Sciatic nerve (tissue), 2 donors: ENCODE results near the gene SDHA. TPM values are rescaled to one million over a fixed set of nuclear protein-coding genes. Genes with fewer than 3 reads are reported as not detected.
"Not testable (repeated sequence)": the region's sequence is repeated elsewhere in the genome, so short reads cannot be mapped to it uniquely, and the experiment has no call there.

ENCODE experiments used
- ATAC-seq: fragments of 200-7000 bp; cut with Tn5 transposase; one replicate; pipeline ENCODE4 v1.9.1; 2020; ENCODE audit warnings: mild to moderate bottlenecking, moderate library complexity
- DNase-seq: peaks from one replicate; pipeline ENCODE4 v3.0.0-alpha.2; 2020; ENCODE audit warnings: low spot score
- intact Hi-C: fragments of 100-400 bp; cut with DNase I; formaldehyde crosslinking; loops from one replicate; pipeline ENCODE4 v1.14.2; 2022
- total RNA-seq: library from RNA; stranded (reverse); fragmentation: NEBNext Ultra II Directional; extraction: Animal tissue kit (Norgen Biotek cat#: 25700); gene quantifications from one replicate; pipeline ENCODE4 v1.2.1, GENCODE V29; 2021
- donor health status: DM: no; HTN: no; CAD: no.
- donor health status: DM: no; HTN: no; CAD: no.

SDHA gene
- total RNA-seq, 1 donor from 2014 or later, result 105 TPM

DNA sequence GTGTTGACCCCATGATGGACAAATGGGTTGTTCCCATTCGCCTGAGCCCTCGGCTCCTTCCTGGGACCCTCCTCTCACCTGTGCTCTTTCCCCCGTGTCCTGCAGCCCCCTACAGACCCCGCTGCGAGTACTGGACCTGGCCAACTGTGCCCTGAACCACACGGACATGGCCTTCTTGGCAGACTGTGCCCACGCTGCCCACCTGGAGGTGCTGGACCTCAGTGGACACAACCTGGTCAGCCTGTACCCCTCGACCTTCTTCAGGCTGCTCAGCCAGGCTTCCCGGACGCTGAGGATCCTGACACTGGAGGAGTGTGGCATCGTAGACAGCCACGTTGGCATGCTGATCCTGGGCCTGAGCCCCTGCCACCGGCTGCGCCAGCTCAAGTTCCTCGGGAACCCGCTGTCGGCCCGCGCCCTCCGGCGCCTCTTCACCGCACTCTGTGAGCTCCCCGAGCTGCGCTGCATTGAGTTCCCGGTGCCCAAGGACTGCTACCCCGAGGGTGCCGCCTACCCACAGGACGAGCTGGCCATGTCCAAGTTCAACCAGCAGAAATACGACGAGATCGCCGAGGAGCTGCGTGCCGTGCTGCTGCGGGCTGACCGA, 23.4 kb upstream of the SDHA start:
- peak; percentile 51 for DNase-seq
- intact Hi-C loops, result no loop called here

DNA sequence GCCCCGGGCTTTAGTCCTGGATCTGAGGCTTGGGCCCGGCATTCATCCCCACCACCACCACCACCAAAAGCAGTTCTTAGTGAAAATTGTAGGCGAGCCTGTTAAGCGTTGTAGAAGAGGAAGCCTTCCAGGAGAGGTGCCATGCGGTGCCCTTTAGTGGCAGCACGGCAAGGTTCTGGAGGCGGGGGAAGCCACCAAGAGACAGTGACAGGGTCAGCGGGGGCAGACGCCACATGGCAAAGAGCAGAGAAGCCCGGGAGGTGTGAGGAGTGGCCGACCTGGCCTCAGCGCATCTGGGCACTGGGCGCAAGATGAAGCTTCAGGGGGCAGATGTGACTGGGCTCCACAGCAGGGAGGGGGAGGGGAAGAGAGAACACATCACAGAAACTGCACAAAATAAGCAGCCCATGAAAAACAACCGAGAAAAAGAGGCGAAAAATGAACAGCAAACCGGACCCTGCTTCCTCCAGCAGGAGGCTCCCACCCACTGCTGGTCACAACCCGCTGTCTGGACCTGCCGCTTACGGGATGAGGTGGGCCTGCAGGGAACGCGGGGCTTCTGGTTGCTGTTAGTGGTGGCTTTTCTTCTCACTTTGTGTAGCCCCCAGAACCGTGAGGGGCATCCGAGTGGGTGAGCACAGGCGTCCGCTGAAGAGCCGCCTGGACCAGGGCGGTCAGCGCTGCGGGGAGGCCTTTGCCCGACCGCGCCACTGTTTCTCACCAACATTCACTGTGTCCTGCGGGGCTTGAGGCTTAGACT, 22.5 kb upstream of the SDHA start:
- ATAC-seq (no peak), DNase-seq (peak; percentile 36)
- intact Hi-C loops, result no loop called here

More for the DNA sequence above, 23.4 kb upstream of the SDHA start:
- no peak for ATAC-seq

DNA sequence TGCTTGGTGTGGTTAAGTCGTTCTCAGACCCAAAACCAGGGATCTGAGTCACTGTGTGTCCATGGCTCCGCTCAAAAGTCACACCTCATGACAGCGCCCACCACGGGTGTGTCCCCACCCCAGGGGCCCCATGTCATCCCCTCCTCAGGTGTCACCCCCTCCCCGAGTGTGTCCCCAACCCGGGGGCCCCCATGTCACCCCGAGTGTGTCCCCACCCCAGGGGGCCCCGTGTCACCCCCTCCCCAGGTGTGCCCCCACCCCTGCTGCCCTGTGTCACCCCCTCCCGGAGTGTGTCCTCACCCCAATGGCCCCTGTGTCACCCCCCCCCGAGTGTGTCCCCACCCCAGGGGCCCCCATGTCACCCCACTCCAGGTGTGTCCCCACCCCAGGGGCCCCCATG, 21.8 kb upstream of the SDHA start:
- DNase-seq, result no peak
- intact Hi-C loops, result no loop called here
- ATAC-seq, result no peak

GRCh38 chr5:197031-197430, 21.1 kb upstream of the SDHA start:
- intact Hi-C loops, ATAC-seq, DNase-seq: not testable (repeated sequence)

DNA sequence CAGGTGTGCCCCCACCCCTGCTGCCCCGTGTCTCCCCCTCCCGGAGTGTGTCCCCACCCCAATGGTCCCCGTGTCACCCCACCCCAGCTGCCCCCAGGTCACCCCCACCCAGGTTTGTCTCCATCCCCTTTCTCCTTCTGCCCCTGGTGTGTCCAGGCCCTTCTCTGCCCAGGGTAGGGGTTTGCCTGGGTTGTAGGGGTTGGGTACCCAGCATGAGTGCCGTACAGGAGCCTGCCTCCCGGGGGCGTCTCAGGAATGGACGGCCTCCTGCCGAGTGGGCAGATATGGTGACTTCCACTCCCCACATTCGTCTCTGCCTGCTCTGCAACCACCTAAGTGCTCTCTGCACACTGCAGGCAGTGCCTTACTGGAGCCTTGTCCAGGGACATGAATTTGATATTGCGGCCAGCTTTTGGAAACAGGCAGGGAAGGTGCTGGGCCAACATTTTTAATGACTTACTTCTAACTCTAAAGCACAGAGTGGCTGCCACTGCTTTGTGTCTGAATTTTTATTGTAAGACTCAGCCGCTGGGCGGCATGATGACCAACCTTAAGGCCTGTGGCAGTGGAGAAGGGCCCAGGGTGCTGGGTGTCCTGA, 20.1 kb upstream of the SDHA start:
- intact Hi-C loops, result no loop called here
- DNase-seq (no peak), ATAC-seq (no peak)

DNA sequence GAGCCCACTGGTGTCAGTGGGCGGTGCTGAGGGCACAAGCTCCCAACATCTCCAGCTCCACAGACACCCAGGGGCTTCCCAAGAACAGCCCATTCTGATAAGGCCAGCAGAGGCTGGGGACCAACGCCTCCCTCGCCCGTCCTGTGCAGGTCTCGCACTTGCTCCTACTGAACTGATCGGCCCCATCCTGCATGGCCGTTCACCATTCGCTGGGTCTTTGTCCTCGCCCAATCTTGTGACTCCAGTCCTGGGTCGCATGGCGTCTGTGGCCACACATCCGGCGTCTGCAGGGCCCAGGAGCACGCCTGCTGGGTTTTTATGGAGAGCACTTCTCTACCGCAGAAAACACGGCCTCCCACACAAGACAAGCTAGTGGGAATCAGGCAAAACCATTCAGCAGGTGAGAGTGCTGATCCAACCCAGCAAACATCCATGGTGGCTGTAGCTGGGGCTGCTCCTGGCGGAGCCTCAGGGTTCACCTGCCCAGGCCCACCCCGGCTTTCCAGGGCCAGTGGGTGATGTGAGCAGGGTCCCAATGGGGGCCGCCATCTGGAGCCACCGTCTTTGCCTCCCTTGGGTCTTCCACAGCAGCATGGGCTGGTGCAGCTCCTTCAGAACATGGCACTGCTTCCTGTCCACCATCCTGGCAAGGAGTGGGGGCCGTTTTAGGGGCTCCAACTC, 19.5 kb upstream of the SDHA start:
- DNase-seq, result no peak
- intact Hi-C loops, result no loop called here

DNA sequence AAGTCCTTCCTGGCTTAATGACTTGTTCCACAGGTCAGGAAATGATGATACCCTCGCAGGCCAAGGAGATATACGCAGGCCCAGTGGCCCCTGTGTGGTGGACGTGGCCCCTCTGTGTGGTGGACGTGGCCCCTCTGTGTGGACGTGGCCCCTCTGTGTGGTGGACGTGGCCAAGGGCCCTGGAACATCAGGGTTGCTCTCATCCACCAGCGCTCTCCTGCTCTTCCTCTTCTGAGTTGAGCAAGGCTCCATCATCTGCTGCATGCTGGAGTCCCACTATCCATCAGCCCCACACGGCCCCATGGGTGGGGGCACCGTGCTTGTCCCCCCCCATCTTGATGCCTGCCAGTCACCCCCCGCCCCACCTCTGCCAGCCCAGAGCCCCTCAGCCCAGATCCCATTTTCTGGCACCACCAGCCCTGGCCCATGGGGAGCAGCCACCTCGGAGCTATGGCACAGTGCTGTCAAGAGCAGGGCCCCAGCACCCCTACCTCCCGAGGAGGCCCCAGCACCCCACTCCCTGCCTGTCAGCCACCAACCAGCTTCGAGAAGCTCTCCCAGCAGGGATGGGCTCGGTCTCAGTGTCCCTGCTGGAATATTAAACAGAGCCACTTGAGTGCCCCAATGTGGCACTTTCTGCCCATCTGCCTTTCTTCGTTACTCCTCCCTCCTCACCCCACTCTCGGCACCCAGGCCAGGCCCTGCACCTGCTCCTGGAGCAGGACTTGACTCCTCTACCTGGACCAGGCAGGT, 18.7 kb upstream of the SDHA start:
- DNase-seq (no peak), ATAC-seq (no peak)
- intact Hi-C loops, result no loop called here

More for the DNA sequence above, 19.5 kb upstream of the SDHA start:
- ATAC-seq, result no peak

DNA sequence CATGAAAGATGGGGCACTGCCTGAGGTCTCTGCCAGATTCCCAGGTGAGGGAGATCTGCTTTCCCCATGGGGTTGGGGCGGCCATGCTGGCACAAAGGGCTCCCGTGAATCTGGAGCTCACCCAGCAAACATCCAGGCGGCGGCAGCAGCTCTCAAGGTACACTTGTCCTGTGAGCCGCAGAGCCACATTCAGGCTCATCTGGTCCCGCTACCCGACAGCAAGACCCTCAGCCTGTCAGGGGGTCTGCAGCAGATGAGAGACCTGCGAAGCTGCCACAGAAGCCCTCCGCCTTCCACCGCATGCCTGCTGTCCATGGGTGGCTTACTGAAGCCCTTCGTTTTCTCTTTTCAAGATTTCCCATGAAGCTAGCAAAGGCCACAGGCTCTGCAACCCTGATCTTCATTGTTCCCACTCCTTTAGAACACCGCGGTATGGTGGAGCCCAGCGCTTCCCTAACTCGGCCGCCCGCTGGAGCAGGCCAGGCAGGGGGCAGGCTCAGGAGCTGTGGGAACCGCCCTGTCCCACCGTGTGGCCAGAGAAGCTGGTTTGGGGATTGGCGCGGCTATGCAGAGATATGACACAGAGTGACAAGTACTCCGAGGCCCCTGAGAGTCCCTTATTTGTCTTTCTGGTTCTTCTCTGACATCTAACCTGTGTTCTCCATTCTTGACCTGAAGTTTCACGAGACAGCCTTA, 18.0 kb upstream of the SDHA start:
- intact Hi-C loops, result no loop called here
- ATAC-seq (no peak), DNase-seq (no peak)

DNA sequence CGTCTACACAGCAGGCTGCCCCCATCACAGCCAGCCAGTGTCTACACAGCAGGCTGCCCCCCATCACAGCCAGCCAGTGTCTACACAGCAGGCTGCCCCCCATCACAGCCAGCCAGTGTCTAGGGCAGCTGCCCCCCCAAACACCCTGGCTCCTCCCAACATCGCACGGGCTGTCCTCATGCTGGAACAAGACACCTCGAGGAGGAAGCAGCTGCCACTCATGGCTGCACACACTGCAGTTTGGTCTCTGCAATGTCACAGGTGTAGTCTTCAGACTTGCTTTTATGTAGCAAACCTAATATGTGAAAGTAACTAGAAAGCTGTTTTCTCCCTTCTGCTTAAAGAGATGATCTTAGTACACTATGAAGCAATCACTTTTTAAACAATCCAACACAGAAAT, 17.1 kb upstream of the SDHA start:
- DNase-seq (no peak), ATAC-seq (no peak)
- intact Hi-C loops, result no loop called here

DNA sequence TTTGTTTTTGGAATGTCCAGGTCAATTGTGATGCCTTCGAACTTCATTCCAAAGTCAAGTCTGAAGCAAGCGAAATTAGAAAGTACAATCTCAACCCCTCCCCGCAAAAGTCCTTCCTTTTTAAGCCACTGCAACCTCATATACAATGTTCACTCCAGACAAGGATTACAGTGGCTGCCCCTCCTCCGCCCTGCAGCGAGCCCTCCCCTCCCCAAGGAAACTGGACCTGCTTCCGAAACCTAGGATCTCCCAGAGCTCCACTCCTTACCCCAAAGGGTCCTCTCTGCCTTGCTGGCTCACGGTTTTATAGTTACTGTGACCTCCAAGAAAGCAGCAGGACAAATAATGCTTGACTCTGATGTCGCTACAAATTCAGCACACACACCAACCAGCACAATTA, 16.4 kb upstream of the SDHA start:
- ATAC-seq, result no peak
- intact Hi-C loops, result no loop called here
- DNase-seq, result no peak

GRCh38 chr5:203246-203930, 14.7 kb upstream of the SDHA start:
- ATAC-seq (no peak), DNase-seq (peak; percentile 49)
- intact Hi-C loops, result no loop called here

DNA sequence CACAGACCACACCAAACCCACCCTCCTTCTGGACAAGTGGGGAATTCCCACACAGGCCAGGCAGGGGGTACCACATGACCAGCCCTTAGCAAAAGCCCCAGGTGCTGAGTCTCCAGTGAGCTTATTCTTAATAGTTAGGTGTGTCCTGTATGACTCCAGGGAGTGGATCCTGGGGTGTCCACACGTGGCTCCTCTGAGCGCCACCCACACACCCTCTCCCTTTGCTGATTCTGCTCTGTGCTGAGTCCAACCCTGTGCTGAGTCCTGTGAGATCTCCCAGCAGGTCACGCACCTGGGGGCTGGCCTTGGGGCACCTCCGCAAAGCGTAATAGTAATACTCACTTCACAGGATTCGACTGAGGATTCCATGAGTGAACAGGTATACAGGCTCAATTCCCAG, 14.1 kb upstream of the SDHA start:
- intact Hi-C loops, result no loop called here
- ATAC-seq (no peak), DNase-seq (no peak)

GRCh38 chr5:204462-204861, 13.7 kb upstream of the SDHA start:
- DNase-seq (no peak), ATAC-seq (no peak)
- intact Hi-C loops, result no loop called here

GRCh38 chr5:204966-205670, 13.0 kb upstream of the SDHA start:
- intact Hi-C loops, result no loop called here
- DNase-seq (no peak), ATAC-seq (no peak)

GRCh38 chr5:206406-206805, 11.7 kb upstream of the SDHA start:
- intact Hi-C loops, result no loop called here
- peak; percentile 57 for ATAC-seq
- DNase-seq, result no peak

- no peak for ATAC-seq
- intact Hi-C loops, result no loop called here
Measured at GRCh38 chr5:206927-207536, 11.1 kb upstream of the SDHA start.

DNA sequence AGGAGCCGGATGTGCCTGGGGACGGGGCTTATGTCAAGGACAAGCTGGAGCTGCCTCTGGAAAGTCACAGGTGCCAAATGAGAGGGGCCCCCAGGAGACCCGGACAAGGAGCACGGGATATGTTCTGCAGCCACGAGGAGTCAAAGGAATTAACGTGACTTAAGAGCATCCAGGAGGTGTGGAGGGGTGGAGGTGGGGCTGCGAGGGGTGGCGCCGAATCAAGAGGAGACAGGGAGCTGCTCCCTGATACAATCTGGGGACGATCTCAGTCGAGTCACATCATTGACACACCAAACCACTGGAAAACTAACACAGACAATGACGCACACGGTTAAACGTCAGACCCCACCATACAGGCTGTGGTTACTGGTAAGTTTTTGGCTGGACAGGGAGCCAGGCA, 10.5 kb upstream of the SDHA start:
- no peak for DNase-seq
- ATAC-seq, result peak; percentile 22
- intact Hi-C loops, result no loop called here

More at GRCh38 chr5:206927-207536, 11.1 kb upstream of the SDHA start:
- no peak for DNase-seq
